Measurements from ENCODE around the gene ATR. TPM values are rescaled to one million over a fixed set of nuclear protein-coding genes. Genes with fewer than 3 reads are reported as not detected.

The ATR gene
- total and polyA plus RNA-seq, 2 of the 4 experiments (the other 2 are of a cell fraction): 9.5 to 28.0 TPM

DNA sequence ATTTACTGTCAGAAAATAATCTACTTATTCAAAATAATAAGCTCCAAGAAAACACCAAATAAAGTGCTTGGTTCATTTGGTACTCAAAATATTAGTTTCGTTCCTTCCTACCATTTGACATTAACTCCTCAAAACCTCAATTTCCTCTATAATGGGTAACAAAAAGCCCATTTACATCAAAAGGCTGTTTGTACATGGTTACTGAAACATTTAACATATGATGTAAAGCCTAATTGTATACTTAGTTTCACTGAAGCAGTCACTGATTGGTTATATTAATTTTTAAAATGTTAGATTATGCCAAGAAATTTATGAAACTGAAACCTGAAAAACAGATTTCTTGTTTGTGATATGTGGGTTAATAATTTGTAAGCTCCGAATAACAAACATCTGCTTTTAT, 145.4 kb downstream of the ATR start:
- Histone ChIP-seq H3K79me1 (ENCODE audit: low read depth in 1 of 2, low read length in 2 of 2) (peaks cover 13 to 16% of the 10 kb centered on the region in 2 experiments; a peak in 3 of 4 replicates), H2BK5ac (ENCODE audit: low read depth, low read length, poor library complexity, severe bottlenecking) (no peak overlapping the region), H2BK15ac (ENCODE audit: low read depth, low read length) (no peak overlapping the region), H2AFZ (replicated peaks; ENCODE audit: low read length, poor library complexity) (no peak overlapping the region), H3K9me1 (ENCODE audit: insufficient read depth, low read length) (no peaks in the 10 kb centered on the region; the same call in 1 of the 2 replicates), H3K23ac (ENCODE audit: low read depth, low read length) (no peak overlapping the region), H3K9ac (ENCODE audit: low read depth, low read length) (no peak overlapping the region), H3K4me2 (ENCODE audit: low read depth, low read length) (no peak overlapping the region), H2AK9ac (replicated peaks; ENCODE audit: low read depth, low read length, poor library complexity) (no peak overlapping the region), H3K56ac (ENCODE audit: extremely low read depth, insufficient read depth, low read length) (no peak overlapping the region), H4K8ac (ENCODE audit: low read depth in 2 of 2, low read length in 2 of 2) (no peak overlapping the region), H3K27ac (ENCODE audit: insufficient read depth, low read length) (no peak overlapping the region), H3K18ac (ENCODE audit: low read depth, low read length) (no peak overlapping the region), H4K20me1 (ENCODE audit: insufficient read depth, low read length) (peaks cover 14% of the 10 kb centered on the region; the same call in 1 of the 2 replicates), H3K4me1 (ENCODE audit: control insufficient read depth, insufficient read depth, low read length) (no peaks in the 10 kb centered on the region), H2BK20ac (ENCODE audit: low read depth, low read length) (no peak overlapping the region), H4K91ac (ENCODE audit: insufficient read depth, low read depth, low read length) (no peak overlapping the region), H3K9me3 (ENCODE audit: control insufficient read depth, insufficient read depth, low read length) (no peaks in the 10 kb centered on the region), H3K4ac (ENCODE audit: low read depth, low read length) (no peak overlapping the region), H4K5ac (ENCODE audit: low read depth, low read length) (no peak overlapping the region), H3K14ac (replicated peaks; ENCODE audit: low read depth, low read length) (no peak overlapping the region), H3K27me3 (ENCODE audit: control insufficient read depth, insufficient read depth, low read length) (no peaks in the 10 kb centered on the region), H3K36me3 (ENCODE audit: control insufficient read depth, insufficient read depth, low read length) (peaks cover 8% of the 10 kb centered on the region; the same call in 1 of the 2 replicates), H2BK120ac (ENCODE audit: low read depth, low read length) (no peak overlapping the region), H2AK5ac (ENCODE audit: low read depth, low read length) (no peak overlapping the region), H3K4me3 (ENCODE audit: insufficient read depth, low read depth, low read length) (no peak overlapping the region)
- DNase-seq (no peak), ATAC-seq (ENCODE audit: low read depth) (no peak)
- no CpG with 5 or more reads among the region's 2 CpGs for WGBS, 2 experiments (ENCODE audit: extremely low coverage in 2 of 2, insufficient read length in 1 of 2)
- BruUV-seq (replicated peaks): no TSS peak
- dilution Hi-C loops (cut with HindIII; ENCODE audit: low sequenced_read_pairs, unreplicated experiment) (no loop called here), in situ Hi-C loops (cut with MboI; ENCODE audit: low sequenced_read_pairs) (no loop called here), intact Hi-C loops (cut with micrococcal nuclease) (no loop called here)
- CTCF ChIA-PET: no interaction called here
- no peak for TF ChIP-seq SMC3 (IDR thresholded peaks at IDR 0.05; ENCODE audit: low read depth, low read length)
- TF ChIP-seq, protein P1, sequence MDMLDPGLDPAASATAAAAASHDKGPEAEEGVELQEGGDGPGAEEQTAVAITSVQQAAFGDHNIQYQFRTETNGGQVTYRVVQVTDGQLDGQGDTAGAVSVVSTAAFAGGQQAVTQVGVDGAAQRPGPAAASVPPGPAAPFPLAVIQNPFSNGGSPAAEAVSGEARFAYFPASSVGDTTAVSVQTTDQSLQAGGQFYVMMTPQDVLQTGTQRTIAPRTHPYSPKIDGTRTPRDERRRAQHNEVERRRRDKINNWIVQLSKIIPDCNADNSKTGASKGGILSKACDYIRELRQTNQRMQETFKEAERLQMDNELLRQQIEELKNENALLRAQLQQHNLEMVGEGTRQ (IDR thresholded peaks at IDR 0.05; ENCODE audit: low read depth, low read length): no peak
- TF ChIP-seq FOS (IDR thresholded peaks at IDR 0.05; ENCODE audit: low read depth, low read length): no peak
- TF ChIP-seq RAD21 (IDR thresholded peaks at IDR 0.05; ENCODE audit: low read length): no peak
- TF ChIP-seq MAZ (IDR thresholded peaks at IDR 0.05; ENCODE audit: borderline replicate concordance, low read depth, low read length): no peak
- TF ChIP-seq RCOR1 (IDR thresholded peaks at IDR 0.05; ENCODE audit: insufficient replicate concordance, low read length): no peak
- POLR2A ChIA-PET (ENCODE audit: unreplicated experiment): no interaction called here
